Left lung (tissue), 10 donors: ENCODE results near the gene DNAL4. TPM values are rescaled to one million over a fixed set of nuclear protein-coding genes. Genes with fewer than 3 reads are reported as not detected.

Experiments
- ATAC-seq: fragments of 200-7000 bp; cut with Tn5 transposase; one replicate; pipeline ENCODE4 v1.9.1; 2020; ENCODE audit warnings: moderate library complexity
- DNase-seq, 4 donors: peaks; one replicate each; pipeline ENCODE4 v3.0.0-alpha.2; 2013 to 2020
- H3K27ac ChIP-seq, 2 donors: fragments of 200-600 bp; sonication (generic) in 1 of 2; one replicate each; pipeline versions ENCODE4 v1.5.0 to v1.8.0; 2020 to 2021
- H3K27me3 ChIP-seq, 2 donors: fragments of 200-600 bp; sonication (generic) in 1 of 2; one replicate each; pipeline versions ENCODE4 v1.5.0 to v1.8.0; 2020 to 2021
- H3K36me3 ChIP-seq, 2 donors: fragments of 200-600 bp; sonication (generic) in 1 of 2; one replicate each; pipeline versions ENCODE4 v1.5.0 to v1.8.0; 2020 to 2021
- H3K4me1 ChIP-seq, 2 donors: fragments of 200-600 bp; one replicate each; pipeline ENCODE4 v1.8.0; 2021
- H3K4me3 ChIP-seq, 2 donors: fragments of 200-600 bp; sonication (generic) in 1 of 2; one replicate each; pipeline versions ENCODE4 v1.5.0 to v1.8.0; 2020 to 2021; ENCODE audit warnings: mild to moderate bottlenecking in 1 of 2
- H3K9me3 ChIP-seq, 2 donors: fragments of 200-600 bp; sonication (generic) in 1 of 2; one replicate each; pipeline versions ENCODE4 v1.5.0 to v1.8.0; 2020 to 2021
- CTCF ChIP-seq, 2 donors: fragments of 200-600 bp; sonication (generic) in 1 of 2; IDR thresholded peaks; one replicate each; pipeline versions ENCODE4 v1.5.0 to v1.8.0; 2021; ENCODE audit warnings: antibody characterized with exemption in 2 of 2
- intact Hi-C, 2 donors: fragments of 100-400 bp; cut with DNase I; formaldehyde crosslinking; loops; one replicate each; pipeline versions ENCODE4 v1.11.2 to v1.14.2; 2022
- polyA plus RNA-seq, 6 donors: library from polyadenylated mRNA; unstranded; fragments of 120-200 nt; gene quantifications; one replicate each; pipeline ENCODE4 v1.2.1, GENCODE V29; 2013; ENCODE audit not compliant: insufficient read length in 6 of 6
- total RNA-seq, 2 donors: library from RNA; stranded (reverse); fragmentation: NEBNext Ultra II Directional; extraction: Animal tissue kit (Norgen Biotek cat#: 25700); gene quantifications; one replicate each; pipeline ENCODE4 v1.2.1, GENCODE V29; 2021
- donor health status: DM: no; HTN: yes; CAD: no.
- donor health status: DM: no; HTN: no; CAD: no.

The DNAL4 gene
- total and polyA plus RNA-seq, 8 donors, result 16.3 to 36.4 (median 34.0) TPM

GRCh38 chr22:38754751-38755154, 39.2 kb downstream of the DNAL4 start:
- intact Hi-C loops, result no loop called here
- H3K27ac ChIP-seq, result peak overlapping the region; percentile 93 to 95
- peak overlapping the region; percentile 52 to 54 for H3K4me3 ChIP-seq
- peaks cover 0 to 33% of the 10 kb centered on the region in 2 donors for H3K36me3 ChIP-seq
- peaks cover 16 to 70% of the 10 kb centered on the region in 2 donors for H3K4me1 ChIP-seq
- peak; percentile 6 for ATAC-seq
- no peaks in the 10 kb centered on the region for H3K9me3 ChIP-seq
- no peaks in the 10 kb centered on the region for H3K27me3 ChIP-seq
- TF ChIP-seq CTCF (IDR thresholded peaks at IDR 0.05), result no peak
- peak in 2 of 4 donors; percentile 37 to 62 for DNase-seq

GRCh38 chr22:38753948-38754750, 39.8 kb downstream of the DNAL4 start:
- peak; percentile 50 for ATAC-seq
- Histone ChIP-seq H3K9me3 (no peaks in the 10 kb centered on the region), H3K27me3 (no peaks in the 10 kb centered on the region), H3K4me3 (peak overlapping the region; percentile 52 to 54), H3K27ac (peak overlapping the region; percentile 93 to 95), H3K36me3 (peaks cover 0 to 39% of the 10 kb centered on the region in 2 donors), H3K4me1 (peaks cover 16 to 70% of the 10 kb centered on the region in 2 donors)
- intact Hi-C loops, result no loop called here
- peak in 2 of 4 donors; percentile 63 to 65 for DNase-seq
- no peak for TF ChIP-seq CTCF (IDR thresholded peaks at IDR 0.05)

GRCh38 chr22:38751422-38752346, 42.3 kb downstream of the DNAL4 start:
- H3K27ac ChIP-seq, result peak overlapping the region; percentile 7 to 93
- DNase-seq (peak in 2 of 4 donors; percentile 80 to 94), ATAC-seq (no peak)
- H3K27me3 ChIP-seq, result no peaks in the 10 kb centered on the region
- no peaks in the 10 kb centered on the region for H3K9me3 ChIP-seq
- TF ChIP-seq CTCF (IDR thresholded peaks at IDR 0.05), result no peak
- peak overlapping the region in 1 of 2 donors; percentile 25 for H3K4me3 ChIP-seq
- intact Hi-C loops, result no loop called here
- peaks cover 0 to 63% of the 10 kb centered on the region in 2 donors for H3K36me3 ChIP-seq
- H3K4me1 ChIP-seq, result peaks cover 16 to 65% of the 10 kb centered on the region in 2 donors

GRCh38 chr22:38751066-38751421, 42.9 kb downstream of the DNAL4 start:
- peak overlapping the region in 1 of 2 donors; percentile 93 for H3K27ac ChIP-seq
- intact Hi-C loops, result no loop called here
- no peak for TF ChIP-seq CTCF (IDR thresholded peaks at IDR 0.05)
- H3K4me3 ChIP-seq, result peak overlapping the region in 1 of 2 donors; percentile 25
- DNase-seq (no peak), ATAC-seq (no peak)
- no peaks in the 10 kb centered on the region for H3K9me3 ChIP-seq
- peaks cover 16 to 59% of the 10 kb centered on the region in 2 donors for H3K4me1 ChIP-seq
- H3K36me3 ChIP-seq, result peaks cover 0 to 70% of the 10 kb centered on the region in 2 donors
- no peaks in the 10 kb centered on the region for H3K27me3 ChIP-seq
